NOMO-1 treated with DMSO at 0.1 percent for 48 hours (cell line): ENCODE data around the gene CCL8.

Source experiments
- DNase-seq: peaks from one replicate; lab custom pipeline; 2025; ENCODE audit not compliant: unreplicated experiment; lab: John Stamatoyannopoulos, UW

Gene CCL8

GRCh38 chr17:34319039-34319483 is at the start of gene CCL8:
Gene CCL8, plus strand, starts transcription at chr17:34319435. Its CDS starts 67 bp downstream, at chr17:34319502.
- DNase-seq, result no peak

- DNase-seq, result peak; percentile 49
Measured at GRCh38 chr17:34269969-34270368, 49.3 kb upstream of the CCL8 start, which contains the start of gene CCL7. Gene CCL7, plus strand, starts transcription at chr17:34270221. Its CDS starts 70 bp downstream, at chr17:34270291.

- no peak for DNase-seq
Measured at GRCh38 chr17:34275881-34276280, 43.4 kb upstream of the CCL8 start.

- DNase-seq, result no peak
Measured at GRCh38 chr17:34276826-34277225, 42.4 kb upstream of the CCL8 start.

- DNase-seq, result no peak
Measured at GRCh38 chr17:34283571-34283970, 35.7 kb upstream of the CCL8 start.

GRCh38 chr17:34285286-34285792 is 33.9 kb upstream of the CCL8 start, which contains the start of gene CCL11:
Gene CCL11, plus strand, starts transcription at chr17:34285742. Its CDS starts 67 bp downstream, at chr17:34285809.
- DNase-seq, result no peak

- no peak for DNase-seq
Measured at GRCh38 chr17:34287875-34288274, 31.4 kb upstream of the CCL8 start.

GRCh38 chr17:34290586-34290985 is 28.6 kb upstream of the CCL8 start:
- no peak for DNase-seq

- DNase-seq, result no peak
Measured at GRCh38 chr17:34291721-34292348, 27.4 kb upstream of the CCL8 start.

- DNase-seq, result no peak
Measured at GRCh38 chr17:34299027-34299426, 20.2 kb upstream of the CCL8 start.

GRCh38 chr17:34299956-34300577 is 19.2 kb upstream of the CCL8 start:
- DNase-seq, result no peak

- DNase-seq, result no peak
Measured at GRCh38 chr17:34300652-34301370, 18.4 kb upstream of the CCL8 start.

GRCh38 chr17:34301986-34302385 is 17.2 kb upstream of the CCL8 start:
- DNase-seq, result no peak

- no peak for DNase-seq
Measured at GRCh38 chr17:34302636-34303035, 16.6 kb upstream of the CCL8 start.

GRCh38 chr17:34303606-34304005 is 15.6 kb upstream of the CCL8 start:
- DNase-seq, result no peak

- DNase-seq, result no peak
Measured at GRCh38 chr17:34305061-34305460, 14.2 kb upstream of the CCL8 start.

- DNase-seq, result no peak
Measured at GRCh38 chr17:34305606-34306005, 13.6 kb upstream of the CCL8 start.

GRCh38 chr17:34306466-34306865 is 12.8 kb upstream of the CCL8 start:
- DNase-seq, result no peak

GRCh38 chr17:34307110-34307509 is 12.1 kb upstream of the CCL8 start:
- DNase-seq, result no peak

GRCh38 chr17:34308371-34308770 is 10.9 kb upstream of the CCL8 start:
- no peak for DNase-seq

- no peak for DNase-seq
Measured at GRCh38 chr17:34311291-34311690, 7.9 kb upstream of the CCL8 start.

GRCh38 chr17:34312080-34312479 is 7.2 kb upstream of the CCL8 start:
- peak; percentile 8 for DNase-seq
